ENCODE results near the gene UBE3C. TPM values are rescaled to one million over a fixed set of nuclear protein-coding genes. Genes with fewer than 3 reads are reported as not detected.

UBE3C gene
- total RNA-seq, 5 donors from 2014 or later (not counting 1 experiment from before 2014, with no cell fraction given): 50.1 to 56.8 (median 55.1) TPM

DNA sequence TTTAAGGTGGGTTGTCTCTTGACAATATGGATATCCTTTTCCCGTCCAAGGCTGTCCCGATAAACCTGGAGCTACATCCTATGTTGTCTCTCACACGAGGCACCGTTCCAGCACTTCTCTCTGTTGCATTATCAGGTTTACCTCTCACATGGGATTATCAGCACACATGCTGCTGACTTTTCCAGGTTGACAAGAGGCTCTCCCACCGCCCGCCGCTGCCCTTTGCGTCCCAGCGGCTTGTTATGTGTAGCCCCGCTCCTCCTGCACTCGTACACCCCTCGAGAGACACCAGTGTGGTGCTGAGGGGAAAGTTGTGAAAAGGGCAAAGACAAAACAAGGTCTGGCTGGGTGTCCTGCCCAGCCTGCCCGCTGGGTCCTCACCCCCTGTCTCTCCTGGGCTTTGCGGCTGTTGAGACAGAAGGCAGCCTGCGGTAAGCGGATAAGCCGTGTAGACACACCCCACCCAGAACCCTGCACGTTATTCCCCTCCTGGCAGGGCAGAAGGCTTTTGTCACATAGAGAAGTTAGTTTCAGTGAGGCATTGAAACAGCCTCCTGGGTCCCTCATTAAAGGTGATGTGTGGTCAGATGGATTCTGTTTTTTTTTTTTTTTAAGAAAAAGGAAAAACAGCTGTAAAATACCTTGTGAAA is 38.7 kb downstream of the UBE3C start:
- no peak for ATAC-seq (replicated peaks in 1 of 4)
- H3K27ac Mint-ChIP-seq: no peak overlapping the region
- no peak overlapping the region for H3K4me3 Mint-ChIP-seq
- POLR2A ChIA-PET: no interaction called here
- H3K36me3 Mint-ChIP-seq: peaks cover 56% of the 10 kb centered on the region
- Histone ChIP-seq H3K9me3 (no peaks in the 10 kb centered on the region), H3K27ac (ENCODE audit: low read length) (no peak overlapping the region), H3K27me3 (replicated peaks in 1 of 2; ENCODE audit: control insufficient read depth in 2 of 2, extremely low read depth in 1 of 2, insufficient read depth in 2 of 2, low read length in 1 of 2) (no peaks in the 10 kb centered on the region), H3K36me3 (ENCODE audit: control insufficient read depth in 2 of 2, extremely low read depth in 1 of 2, insufficient read depth in 1 of 2, low read length in 1 of 2) (peaks cover 24 to 84% of the 10 kb centered on the region in 2 donors), H3K4me1 (ENCODE audit: control insufficient read depth in 1 of 2, extremely low read depth in 1 of 2, insufficient read depth in 2 of 2, low read length in 2 of 2) (no peaks in the 10 kb centered on the region), H3K4me3 (ENCODE audit: control insufficient read depth in 1 of 2, extremely low read depth in 1 of 2, low read length in 1 of 2) (no peak overlapping the region)
- CTCF ChIA-PET: interaction anchor here in 1 of 2 donors (1.1 kb wide), 1 partner anchor 13 kb away, joined by 3 read pairs; no protein-coding TSS in a partner anchor
- no peak for DNase-seq
- WGBS (ENCODE audit: insufficient coverage): 100% methylated on average over 6 of the region's 18 CpGs
- H3K9me3 Mint-ChIP-seq: no peaks in the 10 kb centered on the region
- no peaks in the 10 kb centered on the region for H3K27me3 Mint-ChIP-seq
- no peaks in the 10 kb centered on the region for H3K4me1 Mint-ChIP-seq

DNA sequence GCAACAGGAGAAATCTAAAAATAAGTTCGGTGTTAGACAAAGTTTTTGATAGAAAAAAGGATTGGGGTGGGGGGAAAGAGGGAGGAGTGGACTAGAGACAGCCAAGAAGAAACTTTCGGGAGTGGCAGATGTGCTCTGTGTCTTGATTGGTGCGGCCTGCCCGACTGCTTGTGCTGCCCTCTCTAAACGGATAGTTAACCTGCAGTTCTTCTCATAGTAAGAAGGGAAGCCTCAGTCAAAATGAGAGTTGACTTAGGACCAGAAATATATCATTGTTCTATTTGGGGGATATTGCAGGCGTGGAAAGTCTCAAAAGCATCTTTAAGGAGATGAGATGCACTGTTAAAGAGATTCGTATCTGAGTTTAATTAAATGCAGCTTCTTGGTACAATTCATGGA is 39.3 kb downstream of the UBE3C start:
- H3K27me3 Mint-ChIP-seq: no peaks in the 10 kb centered on the region
- no peak overlapping the region for H3K4me3 ChIP-seq (ENCODE audit: control insufficient read depth in 1 of 2, extremely low read depth in 1 of 2, low read length in 1 of 2)
- CTCF ChIA-PET: no interaction called here
- ATAC-seq (replicated peaks in 1 of 4) (no peak), DNase-seq (no peak)
- peaks cover 24 to 82% of the 10 kb centered on the region in 2 donors for H3K36me3 ChIP-seq (ENCODE audit: control insufficient read depth in 2 of 2, extremely low read depth in 1 of 2, insufficient read depth in 1 of 2, low read length in 1 of 2)
- 93% methylated on average over 4 of the region's 7 CpGs for WGBS (ENCODE audit: insufficient coverage)
- no peak overlapping the region for H3K27ac Mint-ChIP-seq
- no peaks in the 10 kb centered on the region for H3K9me3 ChIP-seq
- H3K27ac ChIP-seq (ENCODE audit: low read length): no peak overlapping the region
- no peaks in the 10 kb centered on the region for H3K9me3 Mint-ChIP-seq
- peaks cover 54% of the 10 kb centered on the region for H3K36me3 Mint-ChIP-seq
- no peaks in the 10 kb centered on the region for H3K4me1 Mint-ChIP-seq
- POLR2A ChIA-PET: no interaction called here
- no peaks in the 10 kb centered on the region for H3K27me3 ChIP-seq (replicated peaks in 1 of 2; ENCODE audit: control insufficient read depth in 2 of 2, extremely low read depth in 1 of 2, insufficient read depth in 2 of 2, low read length in 1 of 2)
- no peaks in the 10 kb centered on the region for H3K4me1 ChIP-seq (ENCODE audit: control insufficient read depth in 1 of 2, extremely low read depth in 1 of 2, insufficient read depth in 2 of 2, low read length in 2 of 2)
- H3K4me3 Mint-ChIP-seq: no peak overlapping the region

- POLR2A ChIA-PET: no interaction called here
- no peaks in the 10 kb centered on the region for H3K27me3 ChIP-seq (replicated peaks in 1 of 2; ENCODE audit: control insufficient read depth in 2 of 2, extremely low read depth in 1 of 2, insufficient read depth in 2 of 2, low read length in 1 of 2)
- no peaks in the 10 kb centered on the region for H3K9me3 ChIP-seq
- DNase-seq (no peak), ATAC-seq (replicated peaks in 1 of 4) (no peak)
- no peaks in the 10 kb centered on the region for H3K27me3 Mint-ChIP-seq
- no peak overlapping the region for H3K4me3 Mint-ChIP-seq
- no peak overlapping the region for H3K27ac ChIP-seq (ENCODE audit: low read length)
- H3K4me1 Mint-ChIP-seq: no peaks in the 10 kb centered on the region
- H3K36me3 ChIP-seq (ENCODE audit: control insufficient read depth in 2 of 2, extremely low read depth in 1 of 2, insufficient read depth in 1 of 2, low read length in 1 of 2): peaks cover 33 to 80% of the 10 kb centered on the region in 2 donors
- no peak overlapping the region for H3K4me3 ChIP-seq (ENCODE audit: control insufficient read depth in 1 of 2, extremely low read depth in 1 of 2, low read length in 1 of 2)
- CTCF ChIA-PET: no interaction called here
- H3K27ac Mint-ChIP-seq: no peak overlapping the region
- H3K36me3 Mint-ChIP-seq: peaks cover 63% of the 10 kb centered on the region
- H3K4me1 ChIP-seq (ENCODE audit: control insufficient read depth in 1 of 2, extremely low read depth in 1 of 2, insufficient read depth in 2 of 2, low read length in 2 of 2): no peaks in the 10 kb centered on the region
- H3K9me3 Mint-ChIP-seq: no peaks in the 10 kb centered on the region
- WGBS (ENCODE audit: insufficient coverage): 96% methylated on average over 14 of the region's 15 CpGs
Observed at GRCh38 chr7:157183832-157184231, 45.1 kb downstream of the UBE3C start.

DNA sequence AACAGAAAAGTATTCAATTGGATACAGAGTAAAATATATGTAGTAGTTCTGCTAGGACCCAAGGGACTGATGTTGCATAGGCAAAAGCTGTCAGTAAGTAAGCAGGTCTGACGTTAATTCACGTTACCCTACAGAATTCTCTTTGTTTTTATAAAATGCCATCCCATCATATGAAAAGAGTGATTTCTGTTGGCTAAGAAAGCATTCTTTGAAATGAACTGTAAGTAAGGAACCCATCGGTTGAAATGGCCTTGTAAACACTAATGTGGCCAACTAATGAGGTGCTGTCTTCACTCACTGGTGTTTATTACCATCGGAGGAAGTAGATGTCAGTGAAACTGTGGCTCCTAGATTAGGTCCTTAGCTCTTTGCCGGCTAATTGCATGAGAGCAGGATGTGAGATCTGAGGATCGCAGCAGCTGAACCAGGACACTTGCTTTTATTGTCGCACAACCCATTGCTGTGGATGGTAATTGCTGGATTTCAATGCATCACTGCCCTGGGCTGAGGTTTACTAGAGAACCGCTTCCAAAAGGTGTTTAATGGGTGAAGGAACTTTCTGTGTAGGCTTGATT is 49.5 kb downstream of the UBE3C start:
- no peaks in the 10 kb centered on the region for H3K9me3 ChIP-seq
- H3K36me3 ChIP-seq (ENCODE audit: control insufficient read depth in 2 of 2, extremely low read depth in 1 of 2, insufficient read depth in 1 of 2, low read length in 1 of 2): peaks cover 25 to 82% of the 10 kb centered on the region in 2 donors
- no peak for ATAC-seq (replicated peaks in 1 of 4)
- Mint-ChIP-seq H3K4me1 (no peaks in the 10 kb centered on the region), H3K27me3 (no peaks in the 10 kb centered on the region), H3K9me3 (no peaks in the 10 kb centered on the region), H3K27ac (no peak overlapping the region), H3K36me3 (peaks cover 64% of the 10 kb centered on the region), H3K4me3 (no peak overlapping the region)
- ChIA-PET CTCF (no interaction called here), POLR2A (interaction anchor here in 1 of 2 donors (0.7 kb wide), 1 partner anchor 231 kb away, joined by 4 read pairs; no protein-coding TSS in a partner anchor)
- 93% methylated on average over 3 of the region's 8 CpGs for WGBS (ENCODE audit: insufficient coverage)
- DNase-seq: no peak
- no peaks in the 10 kb centered on the region for H3K4me1 ChIP-seq (ENCODE audit: control insufficient read depth in 1 of 2, extremely low read depth in 1 of 2, insufficient read depth in 2 of 2, low read length in 2 of 2)
- H3K27ac ChIP-seq (ENCODE audit: low read length): no peak overlapping the region
- no peak overlapping the region for H3K4me3 ChIP-seq (ENCODE audit: control insufficient read depth in 1 of 2, extremely low read depth in 1 of 2, low read length in 1 of 2)
- H3K27me3 ChIP-seq (replicated peaks in 1 of 2; ENCODE audit: control insufficient read depth in 2 of 2, extremely low read depth in 1 of 2, insufficient read depth in 2 of 2, low read length in 1 of 2): no peaks in the 10 kb centered on the region

DNA sequence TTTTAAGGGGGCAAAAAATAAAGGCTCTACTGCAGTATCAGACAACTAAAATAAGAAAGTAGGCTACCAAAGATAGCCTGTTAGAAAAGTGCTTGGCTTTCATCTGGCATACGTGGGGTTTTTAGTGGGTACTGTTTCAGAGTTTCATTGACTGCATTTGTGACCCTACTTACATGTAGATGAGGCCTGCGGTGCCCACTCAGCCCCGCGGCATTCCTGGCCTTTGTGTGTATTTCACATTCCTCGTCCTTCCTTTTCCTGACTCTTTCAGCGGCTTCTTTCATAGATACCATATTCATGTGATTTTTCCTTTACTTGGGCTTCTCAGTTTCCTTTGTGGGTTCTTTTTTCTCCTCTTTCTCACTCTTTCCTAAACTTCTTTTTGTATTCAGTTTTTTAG is 50.7 kb downstream of the UBE3C start:
- H3K27me3 Mint-ChIP-seq: no peaks in the 10 kb centered on the region
- 86% methylated on average over 3 of the region's 6 CpGs for WGBS (ENCODE audit: insufficient coverage)
- DNase-seq: no peak
- Histone ChIP-seq H3K9me3 (no peaks in the 10 kb centered on the region), H3K4me3 (ENCODE audit: control insufficient read depth in 1 of 2, extremely low read depth in 1 of 2, low read length in 1 of 2) (no peak overlapping the region), H3K36me3 (ENCODE audit: control insufficient read depth in 2 of 2, extremely low read depth in 1 of 2, insufficient read depth in 1 of 2, low read length in 1 of 2) (peaks cover 16 to 75% of the 10 kb centered on the region in 2 donors), H3K27ac (ENCODE audit: low read length) (no peak overlapping the region), H3K4me1 (ENCODE audit: control insufficient read depth in 1 of 2, extremely low read depth in 1 of 2, insufficient read depth in 2 of 2, low read length in 2 of 2) (no peaks in the 10 kb centered on the region), H3K27me3 (replicated peaks in 1 of 2; ENCODE audit: control insufficient read depth in 2 of 2, extremely low read depth in 1 of 2, insufficient read depth in 2 of 2, low read length in 1 of 2) (no peaks in the 10 kb centered on the region)
- ATAC-seq (replicated peaks in 1 of 4): no peak
- H3K4me3 Mint-ChIP-seq: no peak overlapping the region
- no peaks in the 10 kb centered on the region for H3K4me1 Mint-ChIP-seq
- H3K36me3 Mint-ChIP-seq: peaks cover 58% of the 10 kb centered on the region
- H3K9me3 Mint-ChIP-seq: no peaks in the 10 kb centered on the region
- POLR2A ChIA-PET: no interaction called here
- no peak overlapping the region for H3K27ac Mint-ChIP-seq
- CTCF ChIA-PET: no interaction called here

DNA sequence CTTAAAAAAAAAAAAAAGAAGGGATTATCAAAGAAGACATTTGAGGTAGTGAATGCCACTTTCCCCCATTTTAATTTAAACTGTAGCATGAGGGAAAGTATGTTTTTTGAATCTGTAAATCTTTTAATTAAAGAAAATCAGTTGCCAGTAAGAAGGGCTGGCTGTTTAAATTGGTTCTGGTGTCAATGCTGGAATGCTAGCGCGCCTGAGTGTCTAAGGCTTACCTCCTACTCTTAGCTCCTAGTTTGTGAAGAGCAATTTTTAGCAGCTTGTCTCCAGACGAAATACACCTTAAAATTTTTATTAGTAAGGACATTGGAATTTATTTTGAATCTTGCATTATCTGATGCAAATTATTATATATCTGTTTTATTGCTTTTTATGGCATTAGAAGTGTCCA is 54.1 kb downstream of the UBE3C start:
- Histone ChIP-seq H3K9me3 (no peaks in the 10 kb centered on the region), H3K4me1 (ENCODE audit: control insufficient read depth in 1 of 2, extremely low read depth in 1 of 2, insufficient read depth in 2 of 2, low read length in 2 of 2) (no peaks in the 10 kb centered on the region), H3K36me3 (ENCODE audit: control insufficient read depth in 2 of 2, extremely low read depth in 1 of 2, insufficient read depth in 1 of 2, low read length in 1 of 2) (peaks cover 9 to 64% of the 10 kb centered on the region in 2 donors), H3K27ac (ENCODE audit: low read length) (no peak overlapping the region), H3K4me3 (ENCODE audit: control insufficient read depth in 1 of 2, extremely low read depth in 1 of 2, low read length in 1 of 2) (no peak overlapping the region), H3K27me3 (replicated peaks in 1 of 2; ENCODE audit: control insufficient read depth in 2 of 2, extremely low read depth in 1 of 2, insufficient read depth in 2 of 2, low read length in 1 of 2) (no peaks in the 10 kb centered on the region)
- no peak overlapping the region for H3K27ac Mint-ChIP-seq
- POLR2A ChIA-PET: no interaction called here
- no peaks in the 10 kb centered on the region for H3K27me3 Mint-ChIP-seq
- H3K4me1 Mint-ChIP-seq: no peaks in the 10 kb centered on the region
- no CpG with 5 or more reads among the region's 3 CpGs for WGBS (ENCODE audit: insufficient coverage)
- H3K36me3 Mint-ChIP-seq: peaks cover 53% of the 10 kb centered on the region
- ATAC-seq (replicated peaks in 1 of 4) (no peak), DNase-seq (no peak)
- H3K4me3 Mint-ChIP-seq: no peak overlapping the region
- CTCF ChIA-PET: interaction anchor here in 1 of 2 donors (1.0 kb wide), 1 partner anchor 146 kb away, joined by 3 read pairs; no protein-coding TSS in a partner anchor
- no peaks in the 10 kb centered on the region for H3K9me3 Mint-ChIP-seq

Data from T-cell (primary cell).